Stimulated activated CD4-positive, alpha-beta T cell treated with anti-CD3 and anti-CD28 coated beads, Interleukin-4, amount 100 ng/mL, for 24 hours (primary cell): Measurements from ENCODE around the gene INMT.

Experiments
- DNase-seq: peaks from one replicate; pipeline ENCODE4 v3.0.0-alpha.2; 2020

Gene INMT

DNA sequence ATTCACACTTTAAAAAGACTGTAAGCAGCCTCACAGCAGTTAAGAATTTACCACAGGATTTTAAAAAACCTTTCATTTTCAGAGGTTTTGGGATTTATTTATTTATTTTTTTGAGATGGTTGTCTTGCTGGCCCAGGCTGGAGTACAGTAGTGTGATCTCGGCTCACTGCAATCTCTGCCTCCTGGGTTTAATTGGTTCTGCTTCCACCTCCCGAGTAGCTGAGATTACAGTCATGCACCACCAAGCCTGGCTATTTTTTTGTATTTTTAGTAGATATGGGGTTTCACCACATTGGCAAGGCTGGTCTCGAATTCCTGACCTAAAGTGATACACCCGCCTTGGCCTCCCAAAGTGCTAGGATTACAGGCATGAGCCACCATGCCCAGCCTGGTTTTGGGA, 38.4 kb downstream of the INMT start:
- no peak for DNase-seq

DNA sequence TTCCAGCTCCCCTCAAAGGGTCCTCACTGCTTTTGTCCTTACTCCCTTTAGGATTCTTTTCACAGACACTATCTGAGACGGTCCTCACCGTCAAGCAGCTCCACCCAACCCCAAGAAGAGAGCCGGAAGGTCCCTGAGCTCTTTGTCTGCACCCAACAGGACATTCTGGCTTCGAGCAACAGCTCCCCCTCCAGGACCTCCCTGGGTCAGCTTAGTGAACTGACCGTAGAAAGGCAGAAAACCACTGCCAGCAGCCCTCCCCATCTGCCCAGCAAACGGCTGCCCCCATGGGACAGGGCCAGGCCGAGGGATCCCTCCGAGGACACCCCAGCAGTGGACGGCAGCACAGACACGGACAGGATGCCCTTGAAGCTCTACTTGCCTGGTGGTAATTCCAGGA, 39.2 kb downstream of the INMT start:
- no peak for DNase-seq

DNA sequence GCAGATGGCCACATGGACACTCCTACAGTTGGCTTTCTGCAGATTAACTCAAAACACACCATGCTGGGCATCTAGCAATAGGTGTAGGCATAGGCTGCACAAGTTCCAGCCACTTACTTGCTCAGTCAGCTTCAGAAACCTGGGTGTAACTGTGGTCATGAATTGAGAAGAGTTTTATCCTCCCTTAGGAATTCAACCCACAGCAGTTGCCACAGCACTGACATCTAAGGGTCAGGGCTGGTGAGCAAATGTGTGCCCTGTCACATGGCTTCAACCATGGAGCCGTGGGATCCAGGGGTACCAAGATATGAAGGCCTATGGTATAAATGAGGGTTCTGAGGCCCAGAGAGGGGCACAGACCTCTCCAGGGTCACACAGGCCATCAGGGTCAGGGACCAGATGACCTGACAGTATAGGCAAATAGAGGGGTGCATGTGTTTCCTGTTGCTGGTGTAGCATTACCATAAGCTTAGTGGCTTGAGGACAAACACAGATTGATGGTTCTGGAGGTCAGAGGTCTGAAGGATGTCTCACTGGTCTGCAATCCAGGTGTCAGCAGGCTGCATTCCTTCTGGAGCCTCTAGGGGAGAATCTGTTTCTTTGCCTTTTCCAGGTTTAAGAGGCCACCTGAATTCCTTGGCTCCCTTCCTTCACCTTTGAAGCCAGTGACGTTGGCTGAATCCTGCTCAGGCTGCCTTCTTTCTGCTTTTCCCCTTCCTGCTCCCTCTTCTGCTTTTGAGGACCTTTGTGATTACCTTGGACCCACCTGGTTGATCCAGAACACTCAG, 43.4 kb downstream of the INMT start:
- no peak for DNase-seq

DNA sequence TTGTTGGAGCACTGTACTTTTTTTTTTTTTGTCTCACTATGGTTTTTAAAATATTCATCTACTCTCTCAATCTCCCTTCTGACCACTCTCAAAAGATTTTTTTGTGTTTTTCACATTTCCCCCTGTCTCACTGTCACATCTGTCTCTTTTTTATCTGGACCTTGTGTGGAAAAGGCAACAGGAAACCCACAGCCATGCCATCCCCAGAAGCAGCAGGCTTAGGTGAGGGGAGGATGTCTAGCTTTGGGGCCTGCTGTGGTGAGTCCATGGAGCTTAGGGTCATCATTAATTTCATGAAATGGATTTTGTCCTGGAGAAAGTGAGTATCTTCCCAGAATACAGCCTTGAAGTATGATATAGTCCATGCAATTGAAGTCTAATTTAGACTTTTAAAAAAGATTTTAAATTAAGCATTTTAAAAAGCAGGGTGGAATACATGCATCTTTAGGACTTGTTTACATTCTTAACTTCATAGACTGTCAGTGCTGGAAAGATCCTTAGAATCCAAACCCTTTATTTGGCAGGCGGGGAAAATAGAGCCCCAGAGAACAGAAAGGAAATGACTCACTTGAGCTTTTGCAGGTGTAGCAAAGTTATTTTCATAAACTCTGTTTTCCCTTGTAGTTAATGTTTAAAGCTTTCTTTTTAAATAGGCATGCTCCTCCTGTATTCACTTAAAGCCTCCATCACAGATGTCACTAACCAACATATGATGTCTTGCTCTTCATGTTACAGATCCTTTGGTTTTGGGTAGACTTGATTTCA, 44.4 kb downstream of the INMT start:
- no peak for DNase-seq

DNA sequence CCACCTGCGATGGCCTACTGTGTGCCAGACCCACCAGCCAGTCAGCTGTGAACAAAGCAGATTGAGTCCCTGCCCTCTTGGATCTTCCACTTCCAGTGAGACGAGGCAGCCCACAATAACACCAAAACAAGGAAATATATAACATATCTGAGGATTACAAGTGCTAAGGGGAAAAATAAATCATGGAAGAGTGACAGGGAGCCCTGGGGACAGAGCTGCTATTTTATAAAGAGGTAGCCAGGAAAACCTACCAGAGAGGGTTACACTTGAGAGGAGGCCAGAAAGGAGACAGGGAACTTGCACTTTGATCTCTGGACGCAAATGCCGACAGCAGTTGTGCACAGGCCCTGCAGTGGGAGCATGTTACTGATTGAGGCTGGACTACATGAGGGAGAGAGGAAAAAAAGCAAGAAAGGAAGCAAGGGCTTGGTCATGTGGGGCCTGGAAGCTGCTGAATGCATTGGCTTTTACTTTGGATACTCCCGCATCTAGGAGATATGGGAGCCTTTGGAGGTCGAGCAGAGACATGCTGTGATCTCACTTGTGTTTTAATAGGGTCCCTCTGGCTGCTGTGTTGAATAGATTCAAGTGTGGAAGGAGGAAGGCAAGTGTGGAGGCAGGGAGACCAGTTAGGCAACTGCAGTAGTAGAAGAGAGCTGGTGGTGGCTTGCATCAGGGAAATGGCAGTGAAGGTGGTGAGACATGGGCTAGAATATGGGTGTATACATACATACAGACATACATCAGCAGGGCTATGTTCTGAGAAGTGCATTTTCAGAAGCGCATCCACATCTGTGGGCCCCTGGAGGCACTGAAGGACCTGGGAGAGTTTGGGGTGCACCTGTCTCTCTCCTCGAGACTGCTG, 45.5 kb downstream of the INMT start:
- no peak for DNase-seq

DNA sequence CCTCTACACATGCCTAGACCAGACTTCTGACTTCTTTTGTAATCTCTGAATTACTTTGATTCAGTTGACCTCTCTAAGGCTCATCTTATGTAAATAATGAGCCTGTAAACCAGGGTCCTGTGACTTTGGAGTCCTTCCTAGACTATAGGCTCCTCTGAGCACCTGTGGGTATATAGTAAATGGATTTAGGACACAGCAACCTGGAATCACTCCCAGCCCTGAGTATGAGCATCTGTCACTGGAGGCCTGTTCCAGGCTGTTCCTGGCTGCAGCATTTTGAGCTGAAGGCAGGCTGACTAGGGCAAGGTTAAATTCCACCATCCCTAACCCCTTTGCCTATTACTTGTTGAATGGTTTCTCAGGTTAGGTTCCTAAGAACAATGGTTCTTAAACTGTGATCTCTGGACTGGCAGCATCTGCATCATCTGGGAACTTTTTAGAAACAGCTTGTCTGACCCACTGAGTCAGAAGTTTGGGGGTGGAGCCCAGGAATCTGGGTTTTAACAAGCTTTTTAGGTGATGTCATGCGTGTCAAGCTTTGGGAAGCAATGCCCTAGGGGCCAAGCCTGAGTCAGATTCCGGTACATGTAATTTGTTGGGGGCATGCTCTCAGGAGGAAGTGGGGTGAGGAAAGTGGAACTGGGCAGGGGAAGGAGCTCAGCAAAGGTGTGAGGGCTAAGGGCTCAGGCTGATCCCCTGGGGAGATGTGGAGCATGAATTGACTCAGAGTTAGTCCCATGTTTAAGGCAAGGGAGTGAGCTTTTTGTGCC, 47.5 kb downstream of the INMT start:
- DNase-seq, result no peak

DNA sequence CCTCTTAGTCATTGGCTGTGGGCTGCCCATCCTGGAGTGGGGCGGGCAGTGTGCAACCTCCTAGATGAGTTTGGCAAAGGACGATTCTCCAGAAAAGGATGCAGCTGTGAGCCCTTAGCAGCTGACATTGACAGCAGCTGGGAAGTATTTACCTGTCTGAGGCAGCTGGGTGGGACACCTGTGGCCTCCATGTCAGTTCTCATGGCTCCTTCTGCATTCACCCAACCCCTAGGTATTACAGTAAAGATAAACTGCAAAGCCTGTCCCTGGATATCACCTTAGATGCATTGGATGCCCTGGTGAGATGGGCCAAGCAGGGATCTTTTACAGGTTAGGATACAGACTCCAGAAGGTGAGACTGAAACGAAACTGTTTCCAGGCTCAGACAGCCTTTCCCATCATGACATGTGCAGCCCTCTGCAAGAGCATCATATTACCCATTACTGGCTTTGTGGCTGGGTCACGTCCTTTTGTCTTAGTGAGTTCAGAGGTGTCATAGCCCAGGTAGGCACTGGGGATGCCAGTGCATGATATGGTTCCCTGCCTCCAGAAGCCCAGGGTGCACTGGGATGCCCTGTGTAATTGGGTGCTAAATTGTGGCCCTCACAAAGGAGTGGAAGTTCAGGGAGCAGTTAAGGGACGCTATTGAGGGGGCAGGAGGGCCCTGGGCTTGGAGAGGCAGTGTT, 48.2 kb downstream of the INMT start:
- DNase-seq, result no peak

DNA sequence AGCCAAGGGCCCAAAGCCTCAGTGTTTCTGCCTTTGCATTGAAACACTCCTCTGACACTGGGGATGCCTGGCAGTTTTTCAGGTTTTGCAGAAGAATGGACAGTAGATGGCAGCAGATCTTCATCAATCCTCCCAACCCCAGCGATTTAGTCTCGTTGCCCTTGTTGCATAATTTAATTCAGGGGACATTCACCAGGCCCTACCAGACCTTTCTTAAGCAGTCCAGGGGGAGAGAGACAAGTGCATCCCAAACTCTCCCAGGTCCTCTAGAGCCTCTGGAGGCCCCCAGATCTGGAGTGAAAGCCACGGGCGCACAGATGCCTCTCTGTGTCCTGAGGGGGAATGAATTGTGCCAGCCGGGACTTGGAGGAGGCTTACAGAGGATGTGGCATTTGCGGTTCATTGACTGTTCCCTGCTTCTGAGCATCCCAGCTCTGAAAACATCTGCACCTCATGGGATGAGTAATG, 48.9 kb downstream of the INMT start:
- DNase-seq, result peak; percentile 11

DNA sequence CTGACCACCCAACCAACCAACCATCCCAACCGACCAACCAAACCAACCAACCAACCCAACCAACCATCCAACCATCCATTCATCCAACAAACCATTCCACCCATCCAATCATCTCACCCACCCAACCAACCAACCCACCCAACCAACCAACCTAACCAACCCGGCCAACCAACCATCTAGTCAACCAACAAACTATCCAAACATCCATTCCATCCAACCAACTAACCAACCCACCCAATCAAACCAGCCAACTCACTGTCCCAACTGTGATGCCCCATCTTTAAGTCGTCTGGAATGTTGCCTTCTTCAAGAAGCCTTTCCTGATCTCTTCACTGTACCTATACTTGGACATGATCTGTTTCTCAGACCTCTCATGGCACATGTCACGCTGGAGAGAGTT, 50.9 kb downstream of the INMT start:
- no peak for DNase-seq

DNA sequence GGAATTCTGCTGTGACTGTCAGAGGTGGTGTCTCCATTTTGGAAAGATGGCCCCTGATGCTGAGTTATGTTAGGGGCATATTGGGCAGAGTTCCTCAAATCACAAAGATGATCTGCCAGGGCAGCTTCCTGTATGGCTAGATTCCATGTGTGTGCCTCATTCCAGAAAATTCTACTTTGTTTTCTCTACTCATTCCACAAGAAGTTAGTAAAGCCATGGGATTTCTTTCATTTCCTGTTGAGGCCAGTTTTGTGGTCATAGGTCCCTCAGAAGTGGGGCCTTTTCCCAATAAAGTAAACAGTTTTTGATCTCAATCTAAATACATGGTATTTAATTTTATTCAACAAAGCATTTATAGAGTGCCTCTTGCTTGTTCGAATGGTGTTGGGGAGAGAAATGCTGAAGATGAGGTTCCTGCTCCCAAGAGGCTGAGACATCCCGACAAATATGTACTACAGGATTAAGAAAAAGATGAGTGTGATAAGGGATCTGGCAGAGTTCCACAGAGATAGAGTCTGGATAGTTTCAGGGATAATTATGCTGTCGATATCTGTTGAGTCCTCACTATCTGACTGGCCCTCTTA, 52.2 kb downstream of the INMT start:
- DNase-seq, result no peak

DNA sequence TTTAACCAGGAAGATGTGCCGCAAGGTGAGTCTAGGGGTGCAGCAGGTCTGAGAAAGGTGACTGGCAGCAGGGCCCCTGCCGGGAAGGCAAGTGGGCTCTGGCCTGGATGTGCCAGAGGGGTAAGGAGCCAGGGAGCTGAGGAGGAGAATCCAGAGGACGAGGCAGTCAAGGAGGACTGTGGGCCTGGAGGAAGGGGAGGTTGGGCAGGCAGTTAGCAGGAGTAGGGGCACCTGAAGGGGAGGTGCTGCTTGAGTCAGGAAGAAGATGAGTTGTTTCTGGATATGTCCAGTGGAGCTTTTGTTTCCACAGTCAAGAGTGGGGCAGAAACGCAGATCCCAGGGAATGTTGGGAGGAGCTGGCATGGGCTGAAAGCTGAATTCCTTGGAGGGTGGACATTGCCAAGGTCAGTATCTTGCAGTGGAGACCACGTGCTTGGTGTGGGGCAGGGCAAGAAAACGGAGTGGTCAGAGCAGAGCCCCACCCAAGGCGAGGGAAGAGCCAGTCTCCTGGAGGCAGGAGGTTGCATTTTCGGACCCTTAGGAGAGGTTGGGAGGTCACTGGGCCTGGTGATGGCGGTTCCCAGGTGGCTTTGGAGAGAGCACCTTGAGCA, 53.3 kb downstream of the INMT start:
- DNase-seq, result no peak

DNA sequence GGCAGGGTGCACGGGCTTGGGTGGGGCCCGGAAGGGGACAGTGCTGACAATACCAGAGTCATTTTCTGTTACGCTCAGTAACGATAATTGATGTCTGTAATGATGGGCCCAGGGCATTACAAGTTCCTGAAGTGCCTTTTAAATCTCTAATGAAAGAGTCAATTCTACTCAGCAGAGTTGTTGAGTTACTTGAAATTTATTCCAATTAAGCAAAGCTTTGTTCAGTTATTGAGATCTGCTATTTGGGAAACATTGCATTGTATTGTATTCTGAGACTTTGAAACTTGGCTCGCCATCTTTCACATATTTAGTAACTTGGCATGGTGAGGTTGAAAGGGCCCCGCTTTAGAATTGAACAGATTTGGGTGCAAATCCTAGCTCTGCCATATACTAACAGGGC, 54.0 kb downstream of the INMT start:
- no peak for DNase-seq
